ENCODE data around the gene KRT86. TPM values are rescaled to one million over a fixed set of nuclear protein-coding genes. Genes with fewer than 3 reads are reported as not detected.

The KRT86 gene
- total RNA-seq, 1 donor from 2014 or later = not detected

DNA sequence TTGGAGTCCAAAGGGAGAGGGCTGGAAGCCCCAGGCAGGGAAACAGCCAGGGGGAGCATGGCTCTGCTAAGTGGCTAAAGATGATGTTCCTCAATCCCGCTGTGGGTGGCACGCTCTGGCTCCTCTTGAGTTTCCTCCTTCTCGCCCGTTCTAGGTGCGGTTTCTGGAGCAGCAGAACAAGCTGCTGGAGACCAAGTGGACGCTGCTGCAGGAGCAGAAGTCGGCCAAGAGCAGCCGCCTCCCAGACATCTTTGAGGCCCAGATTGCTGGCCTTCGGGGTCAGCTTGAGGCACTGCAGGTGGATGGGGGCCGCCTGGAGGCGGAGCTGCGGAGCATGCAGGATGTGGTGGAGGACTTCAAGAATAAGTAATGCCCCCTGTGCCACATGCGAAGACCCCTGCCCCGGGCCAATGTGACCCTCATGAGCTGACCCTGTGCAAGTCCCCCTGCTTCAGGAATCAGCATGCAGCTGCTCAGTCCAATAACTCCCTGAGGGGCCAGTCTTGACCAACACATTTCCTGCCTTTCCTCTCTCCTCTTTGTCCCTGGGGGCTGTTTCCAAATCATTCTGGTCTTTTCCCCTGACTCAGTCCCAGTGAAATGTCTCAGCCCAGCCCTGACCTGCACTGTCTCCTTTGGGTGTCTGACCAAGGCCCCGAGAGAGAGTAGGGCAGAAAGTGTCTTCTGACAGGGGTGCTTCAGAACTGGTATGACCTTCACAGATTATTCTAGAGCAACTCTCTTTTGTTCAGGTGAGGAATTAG, 39.3 kb upstream of the KRT86 start:
- TF ChIP-seq, protein P1, sequence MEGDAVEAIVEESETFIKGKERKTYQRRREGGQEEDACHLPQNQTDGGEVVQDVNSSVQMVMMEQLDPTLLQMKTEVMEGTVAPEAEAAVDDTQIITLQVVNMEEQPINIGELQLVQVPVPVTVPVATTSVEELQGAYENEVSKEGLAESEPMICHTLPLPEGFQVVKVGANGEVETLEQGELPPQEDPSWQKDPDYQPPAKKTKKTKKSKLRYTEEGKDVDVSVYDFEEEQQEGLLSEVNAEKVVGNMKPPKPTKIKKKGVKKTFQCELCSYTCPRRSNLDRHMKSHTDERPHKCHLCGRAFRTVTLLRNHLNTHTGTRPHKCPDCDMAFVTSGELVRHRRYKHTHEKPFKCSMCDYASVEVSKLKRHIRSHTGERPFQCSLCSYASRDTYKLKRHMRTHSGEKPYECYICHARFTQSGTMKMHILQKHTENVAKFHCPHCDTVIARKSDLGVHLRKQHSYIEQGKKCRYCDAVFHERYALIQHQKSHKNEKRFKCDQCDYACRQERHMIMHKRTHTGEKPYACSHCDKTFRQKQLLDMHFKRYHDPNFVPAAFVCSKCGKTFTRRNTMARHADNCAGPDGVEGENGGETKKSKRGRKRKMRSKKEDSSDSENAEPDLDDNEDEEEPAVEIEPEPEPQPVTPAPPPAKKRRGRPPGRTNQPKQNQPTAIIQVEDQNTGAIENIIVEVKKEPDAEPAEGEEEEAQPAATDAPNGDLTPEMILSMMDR (IDR thresholded peaks at IDR 0.05; ENCODE audit: unreplicated experiment) = no peak
- DNase-seq (ENCODE audit: low spot score) = no peak
- Mint-ChIP-seq H3K4me3 (ENCODE audit: unreplicated experiment) (no peak overlapping the region), H3K27ac (ENCODE audit: unreplicated experiment) (no peak overlapping the region), H3K9me3 (ENCODE audit: unreplicated experiment) (no peaks in the 10 kb centered on the region), H3K27me3 (ENCODE audit: unreplicated experiment) (peaks cover 21% of the 10 kb centered on the region), H3K4me1 (ENCODE audit: unreplicated experiment) (peaks cover 22% of the 10 kb centered on the region), H3K36me3 (ENCODE audit: low read depth, unreplicated experiment) (no peaks in the 10 kb centered on the region)

- H3K27ac Mint-ChIP-seq (ENCODE audit: unreplicated experiment) = no peak overlapping the region
- H3K4me3 Mint-ChIP-seq (ENCODE audit: unreplicated experiment) = no peak overlapping the region
- H3K36me3 Mint-ChIP-seq (ENCODE audit: low read depth, unreplicated experiment) = no peaks in the 10 kb centered on the region
- no peak for DNase-seq (ENCODE audit: low spot score)
- peaks cover 21% of the 10 kb centered on the region for H3K27me3 Mint-ChIP-seq (ENCODE audit: unreplicated experiment)
- peaks cover 22% of the 10 kb centered on the region for H3K4me1 Mint-ChIP-seq (ENCODE audit: unreplicated experiment)
- TF ChIP-seq, protein P1 (IDR thresholded peaks at IDR 0.05; ENCODE audit: unreplicated experiment) = no peak
- H3K9me3 Mint-ChIP-seq (ENCODE audit: unreplicated experiment) = no peaks in the 10 kb centered on the region
These were observed 38.6 kb upstream of the KRT86 start for GRCh38 chr12:52235822-52236361.

- no peak overlapping the region for H3K27ac Mint-ChIP-seq (ENCODE audit: unreplicated experiment)
- no peaks in the 10 kb centered on the region for H3K36me3 Mint-ChIP-seq (ENCODE audit: low read depth, unreplicated experiment)
- no peak for DNase-seq (ENCODE audit: low spot score)
- no peak overlapping the region for H3K4me3 Mint-ChIP-seq (ENCODE audit: unreplicated experiment)
- TF ChIP-seq, protein P1 (IDR thresholded peaks at IDR 0.05; ENCODE audit: unreplicated experiment) = no peak
- H3K4me1 Mint-ChIP-seq (ENCODE audit: unreplicated experiment) = peaks cover 19% of the 10 kb centered on the region
- no peaks in the 10 kb centered on the region for H3K9me3 Mint-ChIP-seq (ENCODE audit: unreplicated experiment)
- H3K27me3 Mint-ChIP-seq (ENCODE audit: unreplicated experiment) = peaks cover 16% of the 10 kb centered on the region
These were observed 37.9 kb upstream of the KRT86 start for GRCh38 chr12:52236386-52237050.

GRCh38 chr12:52238207-52238840, 36.1 kb upstream of the KRT86 start:
- Mint-ChIP-seq H3K4me1 (ENCODE audit: unreplicated experiment) (peaks cover 14% of the 10 kb centered on the region), H3K36me3 (ENCODE audit: low read depth, unreplicated experiment) (no peaks in the 10 kb centered on the region), H3K27ac (ENCODE audit: unreplicated experiment) (no peak overlapping the region), H3K4me3 (ENCODE audit: unreplicated experiment) (no peak overlapping the region), H3K9me3 (ENCODE audit: unreplicated experiment) (no peaks in the 10 kb centered on the region), H3K27me3 (ENCODE audit: unreplicated experiment) (peaks cover 14% of the 10 kb centered on the region)
- TF ChIP-seq, protein P1 (IDR thresholded peaks at IDR 0.05; ENCODE audit: unreplicated experiment) = no peak
- no peak for DNase-seq (ENCODE audit: low spot score)

Measured in endothelial cell (in vitro differentiated cells).